Neural progenitor cell (in vitro differentiated cells): Measurements from ENCODE around the gene PIGM.

Source experiments
- EZH2phosphoT487 ChIP-seq: fragments of 200-600 bp; sonication (generic); IDR thresholded peaks from 2 replicates; pipeline ENCODE4 v1.6.1; 2017; ENCODE audit warnings: antibody characterized with exemption
- TF ChIP-seq, protein P1 (sequence below): fragments of 200-600 bp; sonication (generic); IDR thresholded peaks from 2 replicates; pipeline ENCODE4 v1.5.1; 2017; ENCODE audit warnings: antibody characterized with exemption, mild to moderate bottlenecking

- TF ChIP-seq, protein P1, sequence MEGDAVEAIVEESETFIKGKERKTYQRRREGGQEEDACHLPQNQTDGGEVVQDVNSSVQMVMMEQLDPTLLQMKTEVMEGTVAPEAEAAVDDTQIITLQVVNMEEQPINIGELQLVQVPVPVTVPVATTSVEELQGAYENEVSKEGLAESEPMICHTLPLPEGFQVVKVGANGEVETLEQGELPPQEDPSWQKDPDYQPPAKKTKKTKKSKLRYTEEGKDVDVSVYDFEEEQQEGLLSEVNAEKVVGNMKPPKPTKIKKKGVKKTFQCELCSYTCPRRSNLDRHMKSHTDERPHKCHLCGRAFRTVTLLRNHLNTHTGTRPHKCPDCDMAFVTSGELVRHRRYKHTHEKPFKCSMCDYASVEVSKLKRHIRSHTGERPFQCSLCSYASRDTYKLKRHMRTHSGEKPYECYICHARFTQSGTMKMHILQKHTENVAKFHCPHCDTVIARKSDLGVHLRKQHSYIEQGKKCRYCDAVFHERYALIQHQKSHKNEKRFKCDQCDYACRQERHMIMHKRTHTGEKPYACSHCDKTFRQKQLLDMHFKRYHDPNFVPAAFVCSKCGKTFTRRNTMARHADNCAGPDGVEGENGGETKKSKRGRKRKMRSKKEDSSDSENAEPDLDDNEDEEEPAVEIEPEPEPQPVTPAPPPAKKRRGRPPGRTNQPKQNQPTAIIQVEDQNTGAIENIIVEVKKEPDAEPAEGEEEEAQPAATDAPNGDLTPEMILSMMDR: no peak
- TF ChIP-seq EZH2phosphoT487: no peak
Measured at GRCh38 chr1:160061369-160062229, 29.8 kb upstream of the PIGM start.
